GM21576 (cell line): ENCODE measurements around the gene APOL1.

Experiments used
- ATAC-seq: cut with Tn5 transposase; IDR thresholded peaks from one replicate; pipeline ENCODE4 v1.9.1; 2021; ENCODE audit warnings: mild to moderate bottlenecking, moderate library complexity; ENCODE audit not compliant: unreplicated experiment

The APOL1 gene

DNA sequence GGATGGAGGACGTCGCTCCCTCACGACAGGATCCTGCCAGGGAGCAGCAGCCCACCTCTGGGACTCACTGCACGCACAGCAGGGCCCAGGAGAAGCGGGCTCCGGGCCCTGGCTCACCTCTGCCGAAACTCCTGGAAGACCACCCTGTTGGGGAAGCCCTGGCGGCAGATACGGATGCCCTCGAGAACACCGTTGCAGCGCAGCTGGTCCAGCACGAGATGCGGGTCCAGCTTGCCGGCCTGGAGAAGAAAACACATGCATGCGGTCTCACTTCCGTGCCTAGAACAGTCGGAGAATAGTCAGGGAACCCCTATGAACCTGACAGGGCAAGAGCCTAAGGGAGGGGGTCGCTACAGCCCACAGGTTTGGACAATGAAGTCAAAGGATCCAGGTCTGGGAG lies 52.9 kb downstream of the APOL1 start:
- no peak for ATAC-seq

DNA sequence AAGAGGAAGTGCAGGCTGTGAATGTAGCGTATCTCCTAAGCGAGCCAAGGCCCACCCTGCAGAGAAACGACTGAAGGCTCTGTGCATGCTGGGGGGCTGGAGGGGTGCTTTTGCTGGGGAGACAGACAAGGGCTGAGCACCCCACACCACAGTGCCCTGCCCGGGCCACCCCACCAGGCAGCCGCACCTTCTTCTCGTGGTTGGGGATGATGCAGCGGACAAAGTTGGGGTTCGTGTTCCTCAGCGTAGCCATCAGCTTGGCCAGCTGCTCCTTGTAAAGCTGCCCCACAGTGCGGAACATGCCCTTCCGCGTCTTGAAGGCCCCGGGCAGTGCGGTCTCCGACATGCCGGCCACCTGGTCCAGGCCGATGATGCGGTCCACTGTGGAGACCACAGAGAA lies 53.3 kb downstream of the APOL1 start:
- ATAC-seq: no peak

DNA sequence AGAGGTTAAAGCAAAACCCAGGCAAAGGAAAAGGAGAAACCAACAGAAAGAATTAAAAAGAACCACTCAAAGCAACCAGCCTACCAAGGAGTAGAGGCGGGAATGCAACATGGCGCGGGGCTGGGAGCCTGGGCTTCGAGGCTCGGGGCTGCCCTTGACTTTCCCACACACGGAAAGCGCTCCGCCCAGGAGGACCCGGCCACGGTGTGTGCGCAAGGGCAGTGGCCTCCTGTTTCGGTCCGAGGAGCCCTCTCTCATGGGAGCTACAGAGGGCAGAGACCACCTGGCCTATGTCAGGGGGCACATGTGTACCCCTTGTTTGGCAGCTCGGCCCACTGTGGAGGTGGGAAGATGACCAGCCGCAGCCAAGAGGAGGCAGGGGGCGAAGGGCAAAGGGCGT lies 55.9 kb downstream of the APOL1 start:
- no peak for ATAC-seq

DNA sequence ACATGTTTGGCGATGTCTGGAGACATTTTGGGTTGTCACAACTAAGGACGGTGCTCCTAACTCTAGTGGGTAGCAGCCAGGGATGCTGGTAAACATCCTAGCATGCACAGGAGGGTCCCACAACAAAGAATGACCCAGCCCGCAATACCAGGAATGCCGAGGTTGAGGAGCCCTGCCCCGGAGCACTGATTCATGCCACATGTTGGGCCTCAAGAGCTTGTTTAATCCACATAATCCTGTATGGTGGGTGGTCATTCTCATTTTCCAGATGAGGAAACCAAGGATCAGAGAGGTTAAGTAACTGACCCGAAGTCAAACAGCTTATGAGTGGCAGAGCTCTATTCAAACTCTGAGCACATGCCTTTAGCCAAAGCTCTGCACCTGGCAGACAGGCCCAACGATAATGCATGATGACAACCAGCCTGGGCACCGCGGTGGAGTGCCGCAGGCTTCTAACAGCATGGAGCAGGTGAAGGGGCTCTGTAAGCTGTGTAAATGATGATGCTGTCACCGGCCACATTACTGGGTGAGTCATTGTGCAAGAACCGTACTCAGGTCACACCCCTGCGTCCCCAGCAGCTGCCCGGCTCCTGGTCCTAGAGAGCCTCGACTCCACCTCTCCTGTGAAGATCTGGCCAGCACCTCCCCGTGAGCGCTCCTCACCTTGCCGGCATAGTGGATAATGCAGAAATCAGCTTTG lies 58.6 kb downstream of the APOL1 start:
- no peak for ATAC-seq

DNA sequence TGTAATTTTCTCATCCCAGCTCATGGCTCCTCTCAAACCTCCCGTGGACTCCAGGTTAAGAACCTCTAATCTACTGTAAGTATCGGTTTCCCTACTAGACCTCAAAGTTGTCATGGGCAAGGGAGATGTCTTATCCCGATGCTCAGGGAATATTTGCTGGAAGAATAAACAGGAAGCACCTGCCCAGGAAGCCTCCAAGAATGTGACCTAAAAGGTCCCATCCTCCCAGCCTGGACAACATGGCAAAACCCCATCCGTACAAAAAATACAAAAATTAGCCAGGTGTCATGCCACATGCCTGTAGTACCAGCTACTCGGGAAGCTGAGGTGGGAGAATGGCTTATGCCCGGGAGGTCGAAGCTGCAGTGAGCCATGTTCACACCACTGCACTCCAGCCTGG lies 62.4 kb downstream of the APOL1 start:
- no peak for ATAC-seq

DNA sequence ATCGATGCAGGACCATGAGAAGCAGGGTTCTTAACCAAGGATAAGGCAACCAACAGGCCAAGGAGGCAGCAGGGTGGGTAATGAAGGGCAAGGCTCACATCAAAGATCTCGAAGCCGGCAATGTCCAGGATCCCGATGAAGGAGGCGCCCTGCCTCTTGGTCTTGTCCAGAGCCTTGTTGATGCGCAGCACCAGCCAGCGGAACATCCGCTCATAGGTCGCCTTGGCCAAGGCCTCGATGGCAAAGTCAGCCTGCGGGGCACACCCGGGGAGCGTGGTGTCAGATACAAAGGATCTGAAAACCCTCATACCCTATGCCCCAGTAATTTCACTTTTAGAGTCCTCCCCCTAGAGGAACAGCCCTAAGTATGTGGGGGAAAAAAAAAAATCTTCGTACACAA lies 63.5 kb downstream of the APOL1 start:
- no peak for ATAC-seq
